ENCODE results near the gene PRR5L.

The PRR5L gene

DNA sequence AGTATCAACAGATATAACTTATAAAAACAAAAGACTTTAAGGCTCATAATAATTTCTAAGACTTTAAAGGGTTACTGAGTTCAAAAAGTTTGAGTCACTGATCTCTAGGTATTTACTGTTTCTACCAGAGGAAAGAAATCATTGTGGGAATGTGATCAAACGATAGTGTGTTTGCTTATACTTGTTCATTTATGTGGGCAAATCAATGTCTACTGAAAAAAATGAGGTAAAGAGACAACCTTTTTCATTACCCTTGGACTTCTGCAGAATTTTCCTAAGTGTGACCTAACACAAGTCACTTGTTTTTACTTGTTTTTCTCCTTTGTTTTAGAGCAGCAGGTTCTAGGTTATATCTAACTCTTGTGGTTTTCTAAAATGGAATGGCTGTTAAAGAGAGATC is 65.4 kb downstream of the PRR5L start:
- DNase-seq = no peak

DNA sequence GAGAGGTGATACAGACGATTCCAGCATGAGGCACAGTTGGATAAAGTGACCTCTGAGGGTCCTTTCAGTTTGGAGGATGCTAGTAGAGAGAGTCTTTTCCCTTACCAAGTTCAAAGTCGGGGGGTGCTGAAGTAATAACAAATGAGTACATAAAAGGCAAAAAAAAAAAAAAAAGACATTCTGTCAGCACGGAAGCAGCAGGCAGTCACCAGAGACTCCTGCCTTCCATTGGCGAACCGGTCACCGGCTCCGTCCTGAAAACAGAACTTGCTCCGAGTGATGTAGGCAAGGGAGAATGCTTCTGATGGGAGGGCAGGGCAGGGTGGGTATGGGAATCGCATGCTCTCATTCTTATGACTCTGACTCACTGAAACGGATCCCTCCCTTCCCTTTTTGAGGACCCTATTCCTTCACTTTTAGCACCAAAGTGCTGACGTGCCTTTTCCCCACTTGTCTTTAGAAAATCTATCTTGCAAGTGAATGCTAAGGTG is 65.9 kb downstream of the PRR5L start:
- no peak for DNase-seq

DNA sequence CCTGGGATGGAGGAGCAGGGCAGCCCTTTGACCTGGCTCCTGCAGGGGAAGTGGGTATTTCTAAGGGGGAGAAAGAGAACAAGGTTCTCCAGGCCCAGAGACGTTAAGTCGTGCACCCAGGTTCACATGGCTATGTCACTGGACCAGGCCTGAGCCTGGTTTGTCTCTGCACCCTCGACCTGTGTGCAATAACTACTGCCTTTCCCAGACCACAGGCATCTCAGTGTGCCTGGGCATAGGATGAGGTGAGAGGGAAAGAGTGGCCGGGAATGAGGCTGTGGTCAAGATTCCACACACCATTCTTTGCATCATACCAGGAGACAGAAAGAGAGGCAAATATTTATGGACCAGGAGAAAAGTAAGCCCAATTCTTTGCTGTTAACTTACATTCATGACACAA is 66.8 kb downstream of the PRR5L start:
- no peak for DNase-seq

DNA sequence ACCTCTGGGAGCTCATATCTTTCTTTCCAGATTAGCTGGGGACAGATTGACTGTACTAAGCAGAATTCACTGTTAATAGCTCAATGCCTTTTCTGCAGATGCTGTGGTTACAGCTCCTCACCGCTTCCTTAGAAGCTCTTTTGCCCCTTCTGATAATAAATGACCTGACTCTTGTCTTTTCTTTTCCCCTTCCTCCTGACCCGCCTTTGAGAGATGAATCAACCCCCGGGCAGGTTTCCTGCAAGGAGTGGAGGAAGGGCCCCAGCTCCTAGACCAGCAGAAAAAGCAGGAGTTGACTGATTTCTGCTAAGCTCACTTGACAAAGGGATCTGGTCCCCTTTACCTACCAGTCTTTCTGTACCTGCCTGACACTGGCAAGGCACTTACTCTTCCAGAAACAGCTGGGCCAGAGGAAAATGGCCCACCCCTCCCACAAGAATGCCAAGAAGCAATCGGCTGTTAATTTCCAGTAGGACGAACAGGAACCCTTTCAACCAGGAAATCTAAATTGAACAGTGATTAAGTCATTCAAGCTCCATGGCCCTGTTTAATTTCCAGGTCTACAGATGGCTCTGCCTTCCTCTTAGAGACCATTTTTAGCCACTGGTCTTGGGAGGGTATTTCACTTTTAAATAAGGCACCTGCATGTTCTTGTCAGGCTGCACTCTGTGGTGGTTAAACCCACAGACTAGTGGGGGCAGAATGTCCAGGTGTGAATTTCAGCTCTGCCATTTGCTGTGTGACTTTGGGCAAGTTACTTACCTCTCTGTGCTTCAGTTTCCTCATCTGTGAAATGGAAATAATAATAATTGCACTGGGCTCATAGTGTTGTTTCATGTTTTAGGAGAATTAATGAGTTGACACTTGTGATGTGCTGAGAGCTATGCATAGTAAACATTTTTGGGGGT is 67.5 kb downstream of the PRR5L start:
- no peak for DNase-seq

DNA sequence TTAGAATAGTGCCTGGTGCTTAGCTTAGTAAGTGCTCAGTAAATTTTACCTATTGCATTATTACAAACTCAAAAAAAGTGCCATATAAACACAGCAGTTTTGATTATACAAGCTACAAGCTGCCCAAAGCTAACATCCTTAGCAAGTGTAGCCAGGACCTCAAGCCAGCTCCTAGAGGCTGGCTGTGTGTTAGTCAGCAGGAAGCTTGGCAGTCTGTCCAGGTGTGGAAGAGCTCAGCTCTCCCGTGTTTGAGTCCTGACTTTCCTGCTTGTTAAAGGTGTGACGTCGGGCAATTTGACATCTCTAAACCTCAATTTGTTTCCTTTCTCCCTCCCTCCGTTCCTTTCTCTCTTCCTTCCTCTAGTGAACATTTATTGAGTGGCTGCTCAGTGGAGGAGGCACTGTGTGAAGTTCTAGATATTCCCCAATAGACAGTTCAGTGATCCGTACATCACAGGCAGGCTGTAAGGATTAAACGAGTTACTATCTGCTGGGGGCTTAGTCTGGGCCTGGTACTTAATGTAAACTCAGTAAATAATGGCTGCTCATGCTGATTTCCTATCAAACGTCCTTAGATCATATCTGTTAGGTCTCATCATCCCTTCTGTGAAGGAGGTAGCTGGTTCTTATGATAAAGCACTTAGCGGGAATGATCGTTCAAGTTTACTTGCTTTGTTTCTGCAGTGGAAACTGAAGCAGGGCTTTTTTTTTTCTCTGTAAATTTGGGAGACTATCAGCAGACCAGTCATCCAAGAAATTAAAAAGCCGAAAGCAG is 68.7 kb downstream of the PRR5L start:
- no peak for DNase-seq

DNA sequence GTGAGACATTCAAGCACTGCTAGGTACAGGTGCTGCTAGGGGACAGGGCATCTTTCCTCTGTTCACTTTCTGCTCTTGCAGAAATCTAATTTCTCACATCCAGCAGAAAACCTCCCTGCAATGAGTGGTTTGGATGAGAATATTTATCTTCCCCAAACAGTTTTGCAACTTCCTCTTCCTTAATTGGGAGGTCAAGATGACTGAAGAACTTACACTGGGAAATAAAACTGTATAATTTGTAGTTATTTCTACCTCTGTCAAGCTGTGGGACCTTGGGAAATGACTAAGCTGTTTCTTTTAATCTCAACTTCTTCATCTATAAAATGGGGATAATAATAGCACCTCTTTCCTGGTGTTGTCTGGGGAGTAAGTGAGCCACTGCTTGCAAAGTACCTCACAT is 69.8 kb downstream of the PRR5L start:
- no peak for DNase-seq

DNA sequence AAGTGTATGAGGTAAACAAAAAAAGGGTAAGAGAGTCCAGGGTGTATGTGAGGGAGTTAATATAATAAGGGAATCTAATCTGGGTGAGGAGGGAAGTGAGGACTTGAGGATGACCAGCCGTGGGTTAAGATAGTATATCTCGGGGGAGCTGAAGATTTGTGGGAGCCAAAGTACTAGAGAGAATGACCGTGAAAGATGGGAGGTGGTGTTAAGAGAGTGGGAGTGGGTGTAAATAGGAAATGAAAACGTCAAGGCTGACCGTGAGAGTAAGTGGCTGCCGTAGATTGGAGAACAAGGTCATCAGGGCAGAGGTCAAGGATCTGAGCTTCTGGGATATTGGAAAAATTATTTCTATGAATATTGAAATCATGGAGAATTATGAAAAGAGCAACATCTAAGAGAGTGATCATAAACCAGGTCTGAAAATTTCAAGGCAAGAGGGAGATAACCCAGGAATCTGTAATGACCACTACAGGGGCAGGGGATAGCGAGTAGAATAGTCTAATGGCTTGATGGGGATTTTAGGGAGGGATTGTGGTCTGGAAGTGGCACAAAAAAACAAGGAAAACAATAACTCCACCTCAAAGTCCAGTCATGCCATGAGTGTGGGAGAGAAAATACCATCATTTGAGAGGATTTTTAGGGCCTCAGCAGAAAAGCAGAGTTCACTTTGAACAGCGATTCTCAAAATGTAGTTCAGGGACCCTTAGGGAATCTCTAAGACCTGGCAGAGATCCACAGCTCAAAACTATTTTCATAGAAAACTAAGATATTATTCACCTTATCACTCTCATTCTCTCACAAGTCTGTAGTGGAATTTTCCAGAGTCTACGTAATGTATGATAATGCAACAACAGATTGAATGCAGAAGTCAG is 72.0 kb downstream of the PRR5L start:
- no peak for DNase-seq

DNA sequence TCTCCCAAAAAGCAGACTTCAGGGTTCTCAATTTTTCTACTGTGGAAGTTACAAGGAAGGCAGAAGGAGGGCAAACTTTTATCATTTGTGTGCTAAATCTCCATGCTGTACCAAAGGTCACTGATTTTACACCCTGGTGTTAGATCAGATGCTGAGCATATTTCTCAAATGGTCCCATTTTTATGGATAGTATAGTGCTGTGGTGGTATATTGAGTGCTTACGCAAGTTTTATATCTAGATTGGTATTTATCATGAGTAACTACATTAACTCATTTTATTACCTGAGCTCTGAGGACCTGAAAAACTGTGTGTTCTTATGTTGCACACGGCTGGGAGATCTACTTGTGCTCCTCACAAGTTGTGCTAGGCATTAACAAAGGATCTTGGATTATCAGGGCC is 75.1 kb downstream of the PRR5L start:
- DNase-seq = no peak

DNA sequence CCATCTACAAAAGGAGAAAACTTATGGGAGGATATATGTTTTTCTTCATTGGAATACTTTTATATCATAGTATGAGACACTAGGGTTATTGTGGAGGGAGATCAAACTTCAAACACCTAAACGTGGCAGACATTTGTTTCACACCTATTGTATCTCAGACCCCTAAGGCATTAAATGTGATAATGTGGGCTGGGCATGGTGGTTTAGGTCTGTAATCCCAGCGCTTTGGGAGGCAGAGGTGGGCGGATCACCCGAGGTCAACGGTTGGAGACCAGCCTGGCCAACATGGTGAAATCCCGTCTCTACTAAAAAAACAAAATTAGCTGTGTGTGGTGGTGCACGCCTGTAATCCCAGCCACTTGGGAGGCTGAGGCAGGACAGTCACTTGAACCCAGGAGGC is 75.5 kb downstream of the PRR5L start:
- DNase-seq = no peak

DNA sequence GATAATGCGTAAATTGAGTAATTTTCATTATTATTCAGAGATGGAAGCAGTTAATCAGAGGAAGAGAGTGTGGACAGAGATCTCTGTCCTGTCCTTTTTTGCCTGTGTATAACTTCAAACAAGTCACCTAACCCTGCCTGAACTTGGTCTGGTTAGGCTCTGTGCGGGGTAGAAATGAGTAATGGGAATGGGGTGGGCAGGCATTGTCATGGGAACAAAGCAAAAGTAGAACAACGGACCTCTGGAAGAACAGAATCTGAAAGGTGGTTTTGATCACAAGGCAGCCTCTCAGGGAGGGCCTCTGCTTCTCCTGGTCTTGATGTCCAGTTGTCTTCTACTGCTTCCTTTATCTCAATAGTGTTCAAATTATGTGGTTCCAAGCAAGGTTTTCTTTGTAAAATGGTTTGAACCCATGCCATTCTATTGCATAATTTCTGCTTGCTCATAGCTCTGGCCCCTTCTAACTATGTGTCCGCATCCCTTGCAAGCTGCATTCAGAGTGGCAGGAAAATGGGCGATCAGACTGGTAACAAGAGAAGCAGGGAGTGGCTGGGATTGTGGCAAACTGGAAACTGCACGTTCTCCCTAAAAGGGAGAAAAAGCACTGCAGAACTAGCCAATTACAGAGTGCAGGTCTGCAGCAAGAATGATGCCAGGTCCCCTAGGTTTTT is 76.1 kb downstream of the PRR5L start:
- no peak for DNase-seq

DNA sequence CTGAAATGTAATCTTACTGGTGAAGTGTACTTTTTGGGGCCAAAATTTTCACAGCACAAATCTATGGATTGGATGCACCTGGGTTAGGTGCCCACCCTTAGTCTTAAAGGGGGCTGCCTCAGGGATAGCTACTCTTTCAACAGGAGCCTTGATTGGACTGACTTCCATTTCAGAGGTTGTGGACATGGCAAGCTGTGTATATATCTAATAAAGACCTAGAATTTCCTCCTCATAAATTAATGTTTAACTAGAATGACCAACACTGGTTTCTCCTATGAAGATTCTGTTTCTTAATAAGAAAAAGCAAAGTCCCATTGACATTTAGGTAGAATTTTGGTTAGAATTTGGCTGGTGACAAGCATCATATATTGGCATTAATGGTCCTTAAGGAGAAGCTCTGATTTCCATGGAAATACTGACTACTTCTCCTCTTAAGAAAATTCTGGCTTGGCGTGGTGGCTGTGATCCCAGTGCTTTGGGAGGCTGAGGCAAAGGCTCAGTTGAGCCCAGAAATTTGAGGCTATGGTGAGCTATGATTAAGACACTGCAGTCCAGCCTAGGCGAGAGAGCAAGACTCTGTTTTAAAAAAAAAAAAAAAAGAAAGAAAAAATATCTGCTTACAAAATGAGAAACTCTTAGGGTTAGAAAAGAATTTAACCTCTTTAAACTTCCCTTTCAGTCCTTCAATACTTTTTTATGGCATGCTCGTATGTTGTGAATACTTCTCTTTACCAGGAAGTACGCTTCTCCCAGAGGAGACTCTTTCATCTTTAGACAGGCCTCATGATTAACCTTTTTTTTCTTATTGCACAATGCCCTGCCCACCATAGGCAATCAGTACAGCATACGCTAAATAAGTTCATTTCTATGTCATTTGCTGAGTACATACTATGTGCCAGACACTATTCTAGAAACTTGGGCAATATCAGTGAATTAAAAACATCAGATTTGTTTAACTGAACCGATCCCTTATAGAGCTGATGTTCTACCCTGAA is 77.2 kb downstream of the PRR5L start:
- no peak for DNase-seq

DNA sequence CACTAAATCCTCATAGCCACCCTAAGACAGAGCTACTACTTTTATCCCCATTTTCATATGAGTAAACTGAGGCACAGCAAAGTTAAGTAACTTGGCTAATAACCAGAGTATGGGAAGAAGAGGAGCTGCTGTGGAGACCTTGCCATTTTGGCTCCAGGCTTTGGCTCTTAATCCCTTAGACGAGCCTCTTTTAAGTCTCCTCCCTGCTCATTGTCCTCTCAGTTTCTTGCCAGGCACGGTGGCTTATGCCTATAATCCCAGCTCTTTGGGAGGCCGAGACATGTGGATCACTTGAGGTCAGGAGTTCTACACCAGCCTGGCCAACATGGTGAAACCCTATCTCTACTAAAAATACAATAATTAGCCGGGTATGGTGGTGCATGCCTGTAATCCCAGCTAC is 78.6 kb downstream of the PRR5L start:
- DNase-seq = no peak

DNA sequence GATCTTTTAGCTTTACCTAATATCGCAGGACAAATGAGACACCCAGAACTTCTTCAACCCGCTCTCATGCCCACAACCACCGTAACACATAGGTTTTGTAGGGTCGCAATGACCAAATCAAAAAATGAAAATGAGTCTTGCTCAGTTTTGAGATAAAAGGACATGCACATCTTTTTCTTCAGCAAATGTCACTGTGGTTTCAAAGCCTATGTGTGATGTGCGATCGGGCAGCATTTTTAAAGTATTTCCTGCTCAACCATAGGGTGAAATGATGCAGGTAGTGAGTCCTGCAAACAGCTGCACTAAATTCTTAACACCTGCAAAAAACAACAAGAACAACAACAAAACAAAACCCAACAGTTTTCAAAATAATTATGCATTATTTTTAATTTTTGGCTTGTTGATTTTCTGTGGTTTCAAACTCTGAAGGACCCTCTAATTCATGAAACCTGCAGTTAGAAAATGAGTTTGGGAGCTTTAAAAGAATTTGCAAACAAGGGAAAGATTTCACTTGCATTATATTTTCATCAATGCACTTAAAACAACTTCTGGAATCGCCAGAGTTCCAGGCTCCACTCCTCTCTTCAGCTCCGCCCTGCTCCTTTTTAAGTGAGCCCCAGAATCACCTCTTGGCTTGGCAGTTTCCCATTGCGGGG is 79.4 kb downstream of the PRR5L start:
- no peak for DNase-seq

DNA sequence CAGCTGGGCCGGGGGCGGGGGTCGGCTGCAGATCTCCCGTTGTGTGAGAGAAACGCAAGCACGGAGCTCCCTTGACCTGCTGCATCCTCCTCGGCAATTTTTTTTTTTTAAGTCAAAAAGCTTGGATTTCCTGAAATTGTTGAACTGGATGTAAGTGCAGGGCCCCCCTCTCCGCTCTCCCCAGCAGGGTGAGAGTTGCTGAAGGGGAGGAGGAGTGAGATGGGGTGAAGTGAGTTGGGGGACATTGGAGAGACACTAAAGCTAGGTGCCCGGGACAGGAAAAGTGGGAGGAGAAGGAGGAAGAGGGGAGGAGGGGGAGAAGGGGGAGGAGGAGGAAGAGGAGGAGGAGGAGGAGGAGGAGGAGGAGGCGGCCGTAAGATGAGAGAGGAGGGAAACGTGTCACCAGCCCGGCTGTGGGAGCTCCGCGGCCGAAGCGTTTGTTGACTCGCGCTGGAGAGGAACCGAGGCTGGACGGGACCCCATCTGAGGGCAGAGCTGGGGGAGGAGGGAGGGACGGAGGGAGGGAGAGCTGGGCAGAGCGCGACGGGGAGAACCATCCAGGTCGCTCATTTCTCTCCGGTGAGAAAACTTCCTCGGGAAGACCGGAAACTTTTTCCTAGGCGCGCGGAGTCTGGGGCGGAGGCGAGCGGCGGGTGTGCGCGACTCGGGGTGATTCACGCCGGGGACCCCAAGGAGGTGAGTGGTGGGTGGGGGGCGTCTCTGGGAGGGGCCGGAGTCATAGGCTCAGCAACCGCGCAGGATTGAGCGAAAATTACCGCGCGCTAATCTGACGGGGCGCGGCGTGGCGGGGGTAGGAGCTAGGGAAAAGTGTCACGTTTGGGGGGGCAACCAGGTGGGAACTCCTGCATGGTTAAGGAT is 80.2 kb downstream of the PRR5L start:
- DNase-seq = peak; percentile 13

DNA sequence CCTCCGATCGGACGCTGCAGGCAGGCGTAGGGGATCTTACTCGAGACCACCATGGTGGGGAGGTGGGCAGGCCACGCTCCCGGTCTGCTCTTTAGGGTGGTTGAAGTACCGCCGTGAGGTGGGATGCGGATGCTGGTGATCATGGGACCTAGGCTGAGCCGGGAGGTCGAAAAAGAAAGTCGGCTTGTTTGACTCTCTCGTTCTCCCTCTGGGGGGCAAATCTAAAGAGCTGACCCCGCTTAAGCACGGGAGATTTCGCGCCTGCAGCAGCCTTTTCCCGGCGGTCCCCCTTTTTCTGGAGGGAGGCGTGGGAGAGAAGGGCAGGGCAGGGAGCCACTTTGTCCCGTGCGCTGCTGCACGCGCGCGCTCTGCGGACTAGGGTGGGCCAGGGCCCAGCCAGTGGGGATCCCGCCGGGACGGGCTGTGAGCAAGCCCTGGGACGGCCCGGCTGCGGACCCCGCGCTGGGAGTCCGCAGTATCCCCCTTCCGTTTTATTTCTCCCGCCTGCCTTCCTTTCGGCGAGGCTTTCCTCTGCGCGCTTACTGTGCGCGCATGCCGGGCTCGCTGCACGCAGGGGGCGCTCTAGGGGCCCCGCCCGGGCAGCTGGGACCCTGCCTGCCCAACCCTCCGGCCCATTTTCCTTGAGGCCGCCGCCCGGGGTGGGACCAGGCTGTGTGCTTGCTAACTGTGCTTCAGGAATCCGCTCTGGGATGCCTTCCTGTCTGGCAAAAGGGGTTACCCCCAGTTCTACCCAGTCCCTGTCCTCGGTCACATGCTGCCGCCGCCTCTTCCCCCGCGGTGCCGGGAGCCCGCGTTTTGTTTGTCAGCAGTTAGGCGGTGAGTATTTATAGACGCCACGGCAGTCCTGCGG is 81.0 kb downstream of the PRR5L start:
- peak; percentile 59 for DNase-seq

DNA sequence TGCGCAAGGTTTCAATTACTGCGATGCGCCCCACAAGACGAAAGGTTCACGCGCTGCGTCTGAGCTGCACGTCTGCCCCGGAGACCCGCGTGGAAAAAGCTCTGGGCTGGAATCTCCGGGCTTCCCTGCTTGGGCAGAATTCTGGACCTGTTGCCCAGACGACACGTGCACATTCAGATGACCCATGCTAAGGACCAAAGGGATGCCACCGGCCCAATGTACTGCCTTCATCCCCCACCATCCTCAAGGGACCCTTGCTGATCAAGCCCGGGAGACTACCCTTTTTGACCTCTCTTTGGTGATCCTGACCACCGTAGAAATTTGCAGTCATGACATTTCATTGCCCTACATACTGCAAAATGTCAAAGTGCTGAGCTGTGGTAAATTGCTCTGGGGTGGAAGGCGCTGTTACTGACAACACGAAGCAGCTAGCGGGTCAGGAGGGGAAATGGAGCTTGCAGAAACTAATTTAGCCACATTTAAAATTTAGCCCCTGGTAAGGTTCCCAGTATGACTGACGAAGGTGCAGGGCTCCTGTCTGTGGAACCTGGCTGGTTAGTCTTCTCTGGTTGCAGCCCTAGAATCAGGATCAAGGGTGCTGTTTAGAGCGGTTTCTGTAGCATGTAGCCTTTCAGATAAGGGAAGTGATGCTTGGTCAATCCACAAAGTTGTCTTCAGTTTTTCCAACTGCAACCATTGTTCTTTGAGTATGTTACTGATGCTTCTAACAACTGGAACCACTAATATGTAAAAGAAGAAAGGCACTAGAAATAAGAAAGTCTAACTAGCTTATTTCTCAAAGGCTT is 81.9 kb downstream of the PRR5L start:
- no peak for DNase-seq

DNA sequence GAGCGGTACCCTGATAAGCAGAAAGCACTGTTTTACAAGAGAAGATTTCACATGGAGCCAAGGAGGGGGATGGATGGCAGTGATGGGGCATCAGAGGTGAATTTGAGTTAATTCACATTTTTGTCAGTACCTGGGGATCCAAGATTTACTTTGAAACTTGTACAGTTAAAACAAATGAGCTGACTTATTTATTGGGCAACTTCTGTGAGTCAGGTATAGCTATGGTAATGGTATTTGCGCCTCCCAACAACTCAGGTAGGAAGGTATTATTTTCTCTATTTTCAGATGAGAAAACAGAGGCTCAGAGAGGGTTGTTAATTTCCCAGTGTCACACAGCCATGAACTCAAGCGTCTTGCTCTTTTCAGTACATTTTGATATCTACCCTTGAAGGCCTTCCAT is 83.6 kb downstream of the PRR5L start:
- no peak for DNase-seq

All from stimulated activated CD4-positive, alpha-beta T cell treated with anti-CD3 and anti-CD28 coated beads, Interleukin-1b, Interleukin-23, amount 100 ng/mL, for 48 hours (primary cell).